ENCODE data around the gene GCDH.

GCDH gene

DNA sequence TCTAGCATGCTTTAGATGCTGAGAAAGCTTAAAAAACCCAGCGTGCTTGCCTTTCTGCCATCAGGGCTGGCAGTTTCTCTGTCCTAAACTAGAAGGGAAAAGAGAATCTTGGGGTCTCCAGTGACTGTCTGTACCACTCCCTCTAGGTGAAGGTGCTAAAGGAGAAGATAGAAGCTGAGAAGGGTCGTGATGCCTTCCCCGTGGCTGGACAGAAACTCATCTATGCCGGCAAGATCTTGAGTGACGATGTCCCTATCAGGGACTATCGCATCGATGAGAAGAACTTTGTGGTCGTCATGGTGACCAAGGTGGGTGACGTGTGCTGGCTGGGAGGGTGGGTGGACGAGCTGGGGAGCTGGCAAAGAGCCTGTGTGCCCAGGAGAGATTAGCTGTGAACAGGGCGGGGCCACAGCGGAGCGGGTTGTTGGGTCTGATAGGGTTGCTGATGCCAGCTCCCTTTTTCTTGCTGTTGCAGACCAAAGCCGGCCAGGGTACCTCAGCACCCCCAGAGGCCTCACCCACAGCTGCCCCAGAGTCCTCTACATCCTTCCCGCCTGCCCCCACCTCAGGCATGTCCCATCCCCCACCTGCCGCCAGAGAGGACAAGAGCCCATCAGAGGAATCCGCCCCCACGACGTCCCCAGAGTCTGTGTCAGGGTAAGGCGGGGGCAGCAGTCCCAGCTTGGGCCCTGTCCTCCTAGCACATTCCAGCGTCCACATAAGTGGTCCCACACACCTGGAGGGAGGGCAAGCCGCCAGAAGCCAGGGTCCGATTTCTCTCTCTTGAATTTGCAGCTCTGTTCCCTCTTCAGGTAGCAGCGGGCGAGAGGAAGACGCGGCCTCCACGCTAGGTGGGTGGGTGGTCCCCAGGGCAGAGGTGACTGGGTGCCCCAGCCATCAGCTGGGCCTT lies 57.0 kb downstream of the GCDH start:
- Mint-ChIP-seq H3K27ac (peak overlapping the region; percentile 57), H3K4me1 (ENCODE audit: low read depth) (peaks cover 71% of the 10 kb centered on the region)
- intact Hi-C loops (cut with micrococcal nuclease) = no loop called here

DNA sequence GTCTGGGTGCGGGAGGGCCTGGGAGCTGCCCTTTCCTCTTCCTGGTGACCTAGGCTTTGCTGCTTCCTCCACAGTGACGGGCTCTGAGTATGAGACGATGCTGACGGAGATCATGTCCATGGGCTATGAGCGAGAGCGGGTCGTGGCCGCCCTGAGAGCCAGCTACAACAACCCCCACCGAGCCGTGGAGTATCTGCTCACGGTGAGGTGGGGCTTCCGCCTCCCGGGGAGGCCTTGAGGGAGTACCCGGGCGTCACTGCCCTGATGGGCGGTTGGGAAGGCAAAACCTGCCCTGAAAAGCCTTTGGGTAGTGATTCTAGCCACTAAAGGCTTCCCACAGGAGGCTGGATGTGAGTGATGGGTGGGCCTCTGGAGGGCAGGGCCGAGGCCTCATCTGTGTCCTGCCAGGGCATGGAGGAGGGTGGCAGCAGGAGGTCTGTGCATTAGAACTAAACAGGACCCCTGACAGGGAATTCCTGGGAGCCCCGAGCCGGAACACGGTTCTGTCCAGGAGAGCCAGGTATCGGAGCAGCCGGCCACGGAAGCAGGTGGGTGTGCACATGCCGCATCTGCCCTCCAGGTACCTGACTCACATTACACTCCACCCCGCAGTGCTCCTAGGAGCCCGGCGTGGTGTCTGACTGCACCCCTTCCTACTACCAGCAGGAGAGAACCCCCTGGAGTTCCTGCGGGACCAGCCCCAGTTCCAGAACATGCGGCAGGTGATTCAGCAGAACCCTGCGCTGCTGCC lies 57.8 kb downstream of the GCDH start:
- H3K4me3 Mint-ChIP-seq = no peak overlapping the region
- peak overlapping the region; percentile 80 for H3K27ac Mint-ChIP-seq
- H3K36me3 Mint-ChIP-seq (ENCODE audit: low read depth) = peaks cover 95% of the 10 kb centered on the region
- peaks cover 71% of the 10 kb centered on the region for H3K4me1 Mint-ChIP-seq (ENCODE audit: low read depth)
- H3K9me3 Mint-ChIP-seq = no peaks in the 10 kb centered on the region
- no peaks in the 10 kb centered on the region for H3K27me3 Mint-ChIP-seq
- intact Hi-C loops (cut with micrococcal nuclease) = no loop called here

More for the DNA sequence above, 57.0 kb downstream of the GCDH start:
- H3K9me3 Mint-ChIP-seq = no peaks in the 10 kb centered on the region
- no peak overlapping the region for H3K4me3 Mint-ChIP-seq
- H3K36me3 Mint-ChIP-seq (ENCODE audit: low read depth) = peaks cover 95% of the 10 kb centered on the region
- H3K27me3 Mint-ChIP-seq = no peaks in the 10 kb centered on the region

Measured in dendritic cell treated with granulocyte-macrophage colony-stimulating factor and Interleukin-4, amounts not matched to agents 40 ng/mL and 50 ng/mL, for 4 days (primary cell).